Endodermal cell (in vitro differentiated cells): ENCODE data around the gene GABRG3. TPM values are rescaled to one million over a fixed set of nuclear protein-coding genes. Genes with fewer than 3 reads are reported as not detected.

Experiments used
- DNase-seq: peaks from one replicate; pipeline ENCODE4 v3.0.0-alpha.2; 2017
- H3K27ac ChIP-seq: 2 replicates; pipeline ENCODE4 v1.5.1; 2013; ENCODE audit warnings: mild to moderate bottlenecking, low read depth, low read length, moderate library complexity
- H3K27me3 ChIP-seq: 2 replicates; pipeline ENCODE4 v1.6.1; 2013; ENCODE audit warnings: mild to moderate bottlenecking, low read length, moderate library complexity; ENCODE audit not compliant: insufficient read depth, control insufficient read depth, poor library complexity, severe bottlenecking
- H3K36me3 ChIP-seq: 2 replicates; pipeline ENCODE4 v1.7.0; 2013; ENCODE audit warnings: mild to moderate bottlenecking, low read length, moderate library complexity; ENCODE audit not compliant: control insufficient read depth, insufficient read depth
- H3K4me1 ChIP-seq: one replicate; pipeline ENCODE4 v1.7.0; 2013; ENCODE audit warnings: low read length; ENCODE audit not compliant: control insufficient read depth, insufficient read depth
- H3K4me3 ChIP-seq: 2 replicates; pipeline ENCODE4 v1.5.1; 2013; ENCODE audit warnings: mild to moderate bottlenecking, low read length, moderate library complexity
- H3K9ac ChIP-seq: 2 replicates; pipeline ENCODE4 v1.6.1; 2013; ENCODE audit warnings: mild to moderate bottlenecking, low read length, moderate library complexity; ENCODE audit not compliant: poor library complexity, severe bottlenecking; ENCODE audit errors: extremely low read depth
- H3K9me3 ChIP-seq: 2 replicates; pipeline ENCODE4 v1.6.1; 2013; ENCODE audit warnings: mild to moderate bottlenecking, low read length, moderate library complexity; ENCODE audit not compliant: control insufficient read depth
- H3K27ac Mint-ChIP-seq: 2 replicates; pipeline ENCODE4 v1.8.0; 2020; ENCODE audit warnings: mixed read lengths
- H3K27me3 Mint-ChIP-seq: 2 replicates; pipeline ENCODE4 v1.8.0; 2021; ENCODE audit warnings: mild to moderate bottlenecking, mixed read lengths; ENCODE audit not compliant: insufficient read depth
- H3K36me3 Mint-ChIP-seq: 2 replicates; pipeline ENCODE4 v1.8.0; 2020; ENCODE audit warnings: low read depth, mixed read lengths
- H3K4me1 Mint-ChIP-seq: 2 replicates; pipeline ENCODE4 v1.8.0; 2020; ENCODE audit warnings: mixed read lengths
- H3K4me3 Mint-ChIP-seq: 2 replicates; pipeline ENCODE4 v1.8.0; 2020; ENCODE audit warnings: mild to moderate bottlenecking, moderate library complexity, mixed read lengths
- H3K9me3 Mint-ChIP-seq: 2 replicates; pipeline ENCODE4 v1.8.0; 2020; ENCODE audit warnings: mild to moderate bottlenecking, mixed read lengths
- WGBS, 2 experiments: methylation state at CpG; one replicate each; pipeline versions ENCODE4 v1.1.5 to v1.1.7; 2013; ENCODE audit warnings: missing lambda C conversion rate in 2 of 2, mixed read lengths in 1 of 2; ENCODE audit not compliant: insufficient coverage in 1 of 2, insufficient read length in 1 of 2; 5-methylcytosine and 5-hydroxymethylcytosine counted together
- total RNA-seq, 2 donors: library from RNA; stranded (reverse); fragmentation: NEBNext Ultra II Directional in 1 of 2; extraction: Animal tissue kit (Norgen Biotek cat#: 25700) in 1 of 2; gene quantifications; 2 replicates in 1 of 2; 3 replicates in 1 of 2; pipeline ENCODE4 v1.2.1, GENCODE V29; 2021
- TF ChIP-seq, protein P1 (sequence below): fragments of 200-600 bp; sonication (generic); conservative IDR thresholded peaks from 2 replicates; pipeline ENCODE4 v1.5.0; 2021; ENCODE audit warnings: antibody characterized with exemption, mild to moderate bottlenecking

Gene GABRG3
- total RNA-seq, 2 donors from 2014 or later: 0.48 to 0.84 TPM

DNA sequence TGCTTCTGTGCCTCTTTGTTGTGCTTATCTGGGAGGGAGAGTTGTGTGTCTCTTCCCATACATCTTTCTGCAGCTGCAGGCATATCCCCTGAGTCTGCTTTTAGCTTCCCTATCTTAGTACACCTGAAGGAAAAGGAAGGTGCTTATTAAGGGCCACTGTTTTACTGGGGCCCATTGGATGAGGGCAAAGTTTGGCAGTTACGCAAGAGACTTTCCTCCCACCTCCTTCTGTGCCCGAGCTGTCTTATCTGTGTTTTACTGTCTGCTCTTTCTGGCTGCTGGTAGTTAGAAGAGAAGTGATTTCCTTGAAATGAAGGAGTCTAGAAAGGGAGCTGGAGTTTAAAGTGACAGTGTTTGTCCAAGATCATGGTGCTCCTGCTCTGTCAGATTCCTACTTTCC, 66.5 kb downstream of the GABRG3 start:
- Mint-ChIP-seq H3K9me3 (peaks cover 10% of the 10 kb centered on the region), H3K4me3 (no peak overlapping the region), H3K36me3 (no peaks in the 10 kb centered on the region), H3K27me3 (no peaks in the 10 kb centered on the region), H3K27ac (no peak overlapping the region), H3K4me1 (no peaks in the 10 kb centered on the region)
- Histone ChIP-seq H3K27me3 (no peaks in the 10 kb centered on the region), H3K4me3 (no peak overlapping the region), H3K9ac (no peak overlapping the region), H3K9me3 (no peaks in the 10 kb centered on the region), H3K27ac (no peak overlapping the region), H3K36me3 (no peaks in the 10 kb centered on the region), H3K4me1 (no peaks in the 10 kb centered on the region)
- 92% methylated on average over 2 of the region's 2 CpGs; no CpG with 5 or more reads in 1 of the 2 experiments for WGBS, 2 experiments
- TF ChIP-seq, protein P1, sequence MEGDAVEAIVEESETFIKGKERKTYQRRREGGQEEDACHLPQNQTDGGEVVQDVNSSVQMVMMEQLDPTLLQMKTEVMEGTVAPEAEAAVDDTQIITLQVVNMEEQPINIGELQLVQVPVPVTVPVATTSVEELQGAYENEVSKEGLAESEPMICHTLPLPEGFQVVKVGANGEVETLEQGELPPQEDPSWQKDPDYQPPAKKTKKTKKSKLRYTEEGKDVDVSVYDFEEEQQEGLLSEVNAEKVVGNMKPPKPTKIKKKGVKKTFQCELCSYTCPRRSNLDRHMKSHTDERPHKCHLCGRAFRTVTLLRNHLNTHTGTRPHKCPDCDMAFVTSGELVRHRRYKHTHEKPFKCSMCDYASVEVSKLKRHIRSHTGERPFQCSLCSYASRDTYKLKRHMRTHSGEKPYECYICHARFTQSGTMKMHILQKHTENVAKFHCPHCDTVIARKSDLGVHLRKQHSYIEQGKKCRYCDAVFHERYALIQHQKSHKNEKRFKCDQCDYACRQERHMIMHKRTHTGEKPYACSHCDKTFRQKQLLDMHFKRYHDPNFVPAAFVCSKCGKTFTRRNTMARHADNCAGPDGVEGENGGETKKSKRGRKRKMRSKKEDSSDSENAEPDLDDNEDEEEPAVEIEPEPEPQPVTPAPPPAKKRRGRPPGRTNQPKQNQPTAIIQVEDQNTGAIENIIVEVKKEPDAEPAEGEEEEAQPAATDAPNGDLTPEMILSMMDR: no peak
- no peak for DNase-seq

DNA sequence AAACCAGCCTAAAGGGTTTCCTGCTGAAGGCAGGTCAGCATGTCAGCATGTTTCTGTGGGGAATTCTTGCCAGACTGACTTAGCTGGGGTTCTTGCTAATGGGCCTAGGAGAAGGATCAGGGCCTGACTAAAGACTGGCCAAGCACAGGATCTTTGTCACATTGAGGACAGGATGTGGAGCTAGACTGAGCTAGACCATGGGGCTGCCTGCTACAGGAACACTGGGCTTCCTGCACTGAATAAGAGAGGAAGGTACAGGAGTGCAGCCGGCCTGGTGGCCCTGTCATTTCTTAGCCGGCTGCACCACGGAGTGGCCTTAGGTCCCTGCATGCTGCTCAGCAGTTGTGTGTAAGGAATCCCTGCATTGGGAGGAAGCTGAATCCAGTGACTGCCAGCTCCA, 68.2 kb downstream of the GABRG3 start:
- Histone ChIP-seq H3K27ac (no peak overlapping the region), H3K36me3 (no peaks in the 10 kb centered on the region), H3K4me3 (no peak overlapping the region), H3K9ac (no peak overlapping the region), H3K9me3 (no peaks in the 10 kb centered on the region), H3K27me3 (no peaks in the 10 kb centered on the region), H3K4me1 (no peaks in the 10 kb centered on the region)
- Mint-ChIP-seq H3K27ac (peak overlapping the region; percentile 44), H3K27me3 (no peaks in the 10 kb centered on the region), H3K9me3 (peaks cover 10% of the 10 kb centered on the region), H3K4me3 (no peak overlapping the region), H3K36me3 (no peaks in the 10 kb centered on the region), H3K4me1 (no peaks in the 10 kb centered on the region)
- 91 to 95% methylated on average over 3 of the region's 3 CpGs for WGBS, 2 experiments
- TF ChIP-seq, protein P1: no peak
- no peak for DNase-seq

DNA sequence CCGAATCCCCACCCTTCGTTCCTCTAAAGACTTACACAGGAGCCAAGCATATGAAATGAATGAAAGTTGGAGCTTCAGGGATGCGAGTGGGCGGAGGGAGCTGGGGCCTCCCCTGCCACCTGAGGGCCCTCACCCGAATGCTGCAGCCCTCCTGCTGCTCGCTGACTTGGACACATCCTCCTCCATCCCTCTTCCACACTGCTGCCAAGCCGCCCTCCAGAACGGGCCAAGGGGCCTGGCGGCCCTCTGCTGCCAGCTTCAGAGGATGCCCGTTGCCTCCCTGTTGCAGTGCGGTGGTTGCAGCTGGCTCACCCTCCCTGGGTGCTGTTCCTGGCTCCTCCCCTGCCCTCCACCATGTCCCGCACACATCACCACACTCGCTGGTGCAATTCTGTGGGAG, 71.2 kb downstream of the GABRG3 start:
- H3K27me3 ChIP-seq: peaks cover 10% of the 10 kb centered on the region
- 92 to 97% methylated on average over 6 to 13 of the region's 13 CpGs for WGBS, 2 experiments
- Mint-ChIP-seq H3K27me3 (no peaks in the 10 kb centered on the region), H3K4me1 (no peaks in the 10 kb centered on the region), H3K4me3 (no peak overlapping the region), H3K9me3 (peaks cover 4% of the 10 kb centered on the region), H3K36me3 (no peaks in the 10 kb centered on the region), H3K27ac (no peak overlapping the region)
- no peaks in the 10 kb centered on the region for H3K4me1 ChIP-seq
- H3K9ac ChIP-seq: no peak overlapping the region
- DNase-seq: no peak
- TF ChIP-seq, protein P1: no peak
- no peaks in the 10 kb centered on the region for H3K36me3 ChIP-seq
- H3K9me3 ChIP-seq: no peaks in the 10 kb centered on the region
- H3K27ac ChIP-seq: no peak overlapping the region
- no peak overlapping the region for H3K4me3 ChIP-seq
